Natural killer cell treated with Interleukin-12 subunit alpha and Interleukin-12 subunit beta and Interleukin-15 and Interleukin-18, amount 100 ng/mL, for 72 hours (primary cell): Measurements from ENCODE around the gene APBA1. TPM values are rescaled to one million over a fixed set of nuclear protein-coding genes. Genes with fewer than 3 reads are reported as not detected.

Experiments used
- ATAC-seq, 2 donors: fragments of 150-1000 bp; cut with Tn5 transposase in 1 of 2; sonication (Bioruptor Pico), chemical (Tn5 transposase) in 1 of 2; 2 replicates each; pipeline ENCODE4 v1.10.0; 2021
- DNase-seq: peaks from one replicate; pipeline ENCODE4 v3.0.0; 2022; ENCODE audit warnings: low spot score
- H3K27ac Mint-ChIP-seq, 2 donors: 1 replicate in 1 of 2; 2 replicates in 1 of 2; pipeline ENCODE4 v1.8.0; 2022; ENCODE audit warnings: mixed read lengths in 2 of 2, mild to moderate bottlenecking in 1 of 2, moderate library complexity in 1 of 2
- H3K27me3 Mint-ChIP-seq, 2 donors: 1 replicate in 1 of 2; 2 replicates in 1 of 2; pipeline ENCODE4 v1.8.0; 2022; ENCODE audit warnings: mixed read lengths in 2 of 2
- H3K36me3 Mint-ChIP-seq: one replicate; pipeline ENCODE4 v1.8.0; 2022; ENCODE audit warnings: mixed read lengths
- H3K4me1 Mint-ChIP-seq, 2 donors: 1 replicate in 1 of 2; 2 replicates in 1 of 2; pipeline ENCODE4 v1.8.0; 2022; ENCODE audit warnings: low read depth in 2 of 2, mixed read lengths in 2 of 2, mild to moderate bottlenecking in 1 of 2
- H3K4me3 Mint-ChIP-seq: one replicate; pipeline ENCODE4 v1.8.0; 2022; ENCODE audit warnings: mixed read lengths
- H3K9me3 Mint-ChIP-seq: 2 replicates; pipeline ENCODE4 v1.8.0; 2022; ENCODE audit warnings: mixed read lengths
- total RNA-seq, 2 donors: library from RNA; stranded (reverse); gene quantifications; one replicate each; pipeline ENCODE4 v1.2.3, GENCODE V29; 2022

APBA1 gene
- total RNA-seq, result 1 to 10 TPM in 1 of 2 donors, under 1 TPM in 1; 0.57 to 1.3 TPM

DNA sequence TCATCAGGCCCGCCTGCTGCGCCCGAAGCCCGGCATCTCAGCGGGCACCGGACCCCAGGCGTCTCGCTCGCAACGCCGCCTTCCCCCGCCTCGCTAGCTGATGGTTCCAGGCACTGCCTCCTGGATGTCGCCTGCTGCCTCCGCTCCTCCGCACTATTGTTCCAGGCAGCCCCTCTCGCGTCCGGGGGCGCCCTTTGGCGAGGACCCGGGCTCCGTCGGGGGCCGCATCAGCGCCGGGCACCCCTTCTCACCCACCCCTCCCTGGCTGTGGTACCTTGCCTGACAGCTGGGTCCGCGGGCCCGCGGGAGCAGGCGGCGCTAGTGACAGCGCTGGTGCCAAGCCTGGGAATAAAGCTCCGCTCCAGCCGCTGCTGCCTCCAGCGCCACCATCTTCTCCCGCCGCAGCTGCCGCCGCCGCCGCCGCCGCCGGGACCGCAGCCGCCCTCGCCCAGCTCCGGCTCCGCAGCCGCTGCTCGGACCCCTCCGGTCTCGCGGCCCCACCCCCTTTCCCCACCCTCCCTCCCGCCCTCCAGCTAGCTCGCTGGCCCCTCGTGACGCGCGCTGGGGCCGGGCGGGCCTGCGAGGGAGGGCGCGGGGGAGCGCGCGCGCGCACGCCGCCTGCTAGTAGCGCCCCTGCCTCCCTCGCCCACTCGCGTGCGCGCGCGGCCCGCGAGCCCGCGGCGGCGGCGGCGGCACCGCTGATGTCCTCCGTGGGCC, at the start of gene APBA1:
TSS of gene APBA1 (minus strand) at position 493 of the 717 bp plus-strand sequence.
- Mint-ChIP-seq H3K36me3 (no peaks in the 10 kb centered on the region), H3K4me3 (peak within 1 kb of the TSS; percentile 77), H3K9me3 (no peaks in the 10 kb centered on the region), H3K27me3 (peaks cover 14 to 34% of the 10 kb centered on the region in 2 donors), H3K4me1 (peaks cover 0 to 14% of the 10 kb centered on the region in 2 donors), H3K27ac (no peak within 1 kb of the TSS)
- peak; percentile 53 to 83 for ATAC-seq
- peak; percentile 68 for DNase-seq

DNA sequence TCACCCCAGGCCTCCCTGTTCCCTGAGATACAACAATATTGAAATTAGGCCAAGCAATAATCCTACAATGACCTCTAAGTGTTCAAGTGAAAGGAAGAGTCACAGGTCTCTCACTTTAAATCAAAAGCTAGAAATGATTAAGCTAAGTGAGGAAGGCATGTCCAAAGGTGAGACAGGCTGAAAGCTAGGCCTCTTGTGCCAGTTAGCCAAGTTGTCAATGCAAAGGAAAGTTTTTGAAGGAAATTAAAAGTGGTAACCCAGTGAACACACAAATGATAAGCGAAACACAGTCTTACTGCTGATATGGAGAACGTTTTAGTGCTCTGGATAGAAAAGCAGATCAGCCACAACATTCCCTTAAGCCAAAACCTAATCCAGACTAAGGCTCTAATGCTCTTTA, 47.8 kb upstream of the APBA1 start:
- Mint-ChIP-seq H3K27me3 (no peaks in the 10 kb centered on the region), H3K4me3 (no peak overlapping the region), H3K4me1 (peaks cover 0 to 8% of the 10 kb centered on the region in 2 donors), H3K27ac (no peak overlapping the region), H3K9me3 (no peaks in the 10 kb centered on the region), H3K36me3 (peaks cover 26% of the 10 kb centered on the region)
- DNase-seq (no peak), ATAC-seq (no peak)

DNA sequence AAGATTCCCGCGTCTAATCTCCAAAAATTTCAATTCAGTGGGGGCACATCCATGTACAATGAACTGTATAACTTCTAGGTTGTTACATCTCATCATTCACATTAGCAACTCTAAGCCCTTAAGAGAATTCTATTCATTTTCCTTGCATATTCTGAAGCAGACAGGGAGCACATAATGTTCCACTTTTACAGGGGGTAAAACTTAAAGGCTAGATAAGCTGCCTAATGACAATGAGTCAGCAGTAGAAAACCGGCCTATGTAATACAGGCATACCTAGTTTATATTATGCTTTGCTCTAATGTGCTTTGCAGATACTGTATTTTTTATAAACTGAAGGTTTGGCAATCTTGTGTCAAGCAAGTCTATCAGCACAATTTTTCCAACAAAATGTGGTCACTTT, 47.2 kb upstream of the APBA1 start:
- Mint-ChIP-seq H3K36me3 (peaks cover 22% of the 10 kb centered on the region), H3K4me3 (no peak overlapping the region), H3K27ac (no peak overlapping the region), H3K9me3 (no peaks in the 10 kb centered on the region), H3K27me3 (no peaks in the 10 kb centered on the region), H3K4me1 (peaks cover 0 to 8% of the 10 kb centered on the region in 2 donors)
- no peak for DNase-seq
- no peak for ATAC-seq

DNA sequence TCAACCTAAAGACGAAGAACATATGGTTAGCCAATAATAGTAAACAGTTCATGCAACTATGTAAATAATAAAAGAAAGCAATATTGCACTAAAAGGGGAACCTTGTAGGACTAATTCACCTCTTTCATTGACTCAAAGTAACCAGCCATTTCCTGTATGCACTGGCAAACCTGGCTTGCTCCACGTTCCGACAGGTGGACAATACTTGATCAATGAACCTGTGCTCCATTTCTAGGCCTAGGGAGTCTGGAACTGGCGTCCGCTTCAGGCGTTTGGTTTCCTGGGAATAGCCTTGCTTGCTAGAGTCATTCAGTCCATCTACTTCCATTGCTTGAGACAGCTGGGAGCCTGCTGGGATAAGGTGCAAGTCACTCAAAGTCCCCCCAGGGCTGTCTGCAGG, 46.0 kb upstream of the APBA1 start:
- Mint-ChIP-seq H3K27ac (no peak overlapping the region), H3K4me1 (peaks cover 0 to 8% of the 10 kb centered on the region in 2 donors), H3K27me3 (no peaks in the 10 kb centered on the region), H3K9me3 (no peaks in the 10 kb centered on the region), H3K4me3 (no peak overlapping the region), H3K36me3 (peaks cover 18% of the 10 kb centered on the region)
- no peak for DNase-seq
- ATAC-seq, result no peak

DNA sequence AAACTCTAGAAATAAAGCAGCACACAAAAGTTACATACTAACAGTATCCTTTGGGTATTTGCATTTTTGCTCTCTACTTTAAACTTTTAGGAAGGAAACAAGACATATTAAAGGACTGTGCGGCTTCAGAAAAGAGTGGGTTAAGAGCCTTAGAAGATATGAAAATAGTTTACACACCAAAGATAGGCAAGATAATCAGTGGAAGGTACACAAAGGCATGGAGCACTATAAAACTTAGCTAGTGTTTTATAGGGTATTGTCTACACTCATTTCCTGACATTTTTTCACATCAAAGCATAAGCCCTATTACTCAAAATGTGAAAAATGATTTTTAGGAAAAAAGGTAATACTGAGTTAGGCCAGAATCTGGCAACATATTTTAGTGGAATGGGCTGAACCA, 43.7 kb upstream of the APBA1 start:
- no peak overlapping the region for H3K27ac Mint-ChIP-seq
- H3K36me3 Mint-ChIP-seq, result peaks cover 9% of the 10 kb centered on the region
- no peaks in the 10 kb centered on the region for H3K9me3 Mint-ChIP-seq
- H3K4me3 Mint-ChIP-seq, result no peak overlapping the region
- DNase-seq (no peak), ATAC-seq (no peak)
- H3K27me3 Mint-ChIP-seq, result no peaks in the 10 kb centered on the region
- H3K4me1 Mint-ChIP-seq, result peaks cover 0 to 5% of the 10 kb centered on the region in 2 donors

DNA sequence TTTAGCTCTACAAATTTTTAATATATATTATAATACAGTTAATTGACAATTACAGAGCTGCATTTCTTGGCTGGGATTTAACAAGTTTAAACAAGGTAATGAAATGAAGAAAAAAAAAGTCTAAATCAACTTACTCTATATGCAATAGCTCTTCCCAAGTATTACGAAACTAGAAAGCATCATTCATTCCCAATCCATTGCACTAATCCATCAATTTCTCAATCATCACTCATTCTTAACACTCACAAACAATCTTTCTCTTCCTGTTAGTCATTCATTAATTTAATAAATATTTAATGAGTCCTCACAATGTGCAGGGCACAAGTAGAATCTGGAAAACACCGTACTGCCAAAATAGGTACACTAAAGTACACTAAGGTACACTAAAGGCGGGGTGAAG, 42.9 kb upstream of the APBA1 start:
- H3K27ac Mint-ChIP-seq, result no peak overlapping the region
- no peak overlapping the region for H3K4me3 Mint-ChIP-seq
- peaks cover 0 to 4% of the 10 kb centered on the region in 2 donors for H3K4me1 Mint-ChIP-seq
- no peaks in the 10 kb centered on the region for H3K9me3 Mint-ChIP-seq
- H3K27me3 Mint-ChIP-seq, result no peaks in the 10 kb centered on the region
- ATAC-seq (no peak), DNase-seq (no peak)
- peaks cover 7% of the 10 kb centered on the region for H3K36me3 Mint-ChIP-seq

DNA sequence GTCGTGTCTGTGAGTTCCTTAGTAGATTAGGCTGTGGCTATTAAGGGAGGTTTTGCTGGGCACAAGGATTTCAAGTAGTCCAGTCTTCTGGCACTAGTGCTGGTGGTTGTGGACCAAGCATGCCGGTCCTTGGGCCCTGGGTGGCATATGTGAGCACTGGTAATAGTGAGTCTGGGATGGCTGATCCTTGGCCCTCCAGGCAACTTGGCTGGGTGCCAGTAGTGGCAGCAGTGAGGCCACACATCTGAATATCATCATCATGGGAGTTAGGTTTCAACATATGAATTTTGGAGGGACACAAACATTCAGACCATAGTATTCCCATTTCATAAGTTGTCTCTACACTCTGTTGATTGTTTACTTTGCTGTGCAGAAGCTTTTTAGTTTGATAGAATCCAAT, 25.3 kb upstream of the APBA1 start:
- H3K4me3 Mint-ChIP-seq, result no peak overlapping the region
- H3K27ac Mint-ChIP-seq, result no peak overlapping the region
- peaks cover 10 to 21% of the 10 kb centered on the region in 2 donors for H3K27me3 Mint-ChIP-seq
- H3K4me1 Mint-ChIP-seq, result no peaks in the 10 kb centered on the region
- H3K36me3 Mint-ChIP-seq, result peaks cover 23% of the 10 kb centered on the region
- ATAC-seq (no peak), DNase-seq (no peak)
- peaks cover 21% of the 10 kb centered on the region for H3K9me3 Mint-ChIP-seq

DNA sequence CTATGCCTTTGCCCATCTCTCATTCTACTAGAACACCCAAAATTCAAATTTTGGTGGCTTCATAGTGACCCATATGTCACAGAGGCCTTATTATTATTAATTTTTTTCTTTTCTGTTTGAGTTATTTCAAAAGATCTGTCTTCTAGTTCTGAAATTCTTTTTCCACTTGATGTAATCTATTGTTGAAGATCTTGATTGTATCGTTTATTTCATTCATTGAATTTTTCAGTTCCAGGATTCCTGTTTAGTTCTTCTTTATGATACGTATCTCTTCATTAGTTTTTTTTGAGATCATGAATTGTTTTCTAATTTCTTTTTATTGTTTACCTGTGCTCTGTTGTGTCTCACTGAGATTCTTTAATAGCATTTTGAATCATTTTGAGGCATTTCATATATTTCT, 24.6 kb upstream of the APBA1 start:
- ATAC-seq, result no peak
- Mint-ChIP-seq H3K36me3 (peaks cover 23% of the 10 kb centered on the region), H3K4me3 (no peak overlapping the region), H3K27me3 (peaks cover 14 to 28% of the 10 kb centered on the region in 2 donors), H3K27ac (no peak overlapping the region), H3K9me3 (peaks cover 21% of the 10 kb centered on the region), H3K4me1 (no peaks in the 10 kb centered on the region)
- DNase-seq, result no peak

DNA sequence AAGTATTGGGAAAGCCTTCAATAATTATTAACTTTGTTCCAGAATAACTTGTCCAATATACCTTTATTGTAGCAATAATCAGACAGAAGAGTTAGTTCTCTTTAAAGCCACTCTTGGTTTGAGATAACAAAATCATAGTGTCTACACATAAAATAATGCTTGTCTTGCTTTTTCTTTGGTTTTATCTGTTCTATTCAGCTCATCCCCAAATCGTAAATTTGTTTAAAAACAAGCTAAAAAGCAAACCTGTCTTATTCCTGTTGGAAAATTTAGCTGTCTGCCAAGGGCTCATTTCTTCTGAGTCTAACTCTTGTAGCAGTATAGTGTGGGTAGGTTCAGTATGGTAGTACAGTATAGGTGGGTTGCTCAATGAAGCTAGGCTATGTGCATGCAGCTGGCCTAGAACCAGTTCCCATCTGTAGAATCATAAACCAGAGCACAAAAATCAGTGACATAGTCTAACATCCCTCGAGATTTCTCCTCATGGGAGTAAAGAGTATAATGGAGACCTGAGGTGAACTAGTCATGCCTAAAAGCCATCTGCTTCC, 17.9 kb upstream of the APBA1 start:
- Mint-ChIP-seq H3K36me3 (peaks cover 4% of the 10 kb centered on the region), H3K27ac (no peak overlapping the region), H3K27me3 (peaks cover 14 to 36% of the 10 kb centered on the region in 2 donors), H3K4me1 (no peaks in the 10 kb centered on the region), H3K4me3 (no peak overlapping the region), H3K9me3 (peaks cover 4% of the 10 kb centered on the region)
- ATAC-seq (no peak), DNase-seq (no peak)

DNA sequence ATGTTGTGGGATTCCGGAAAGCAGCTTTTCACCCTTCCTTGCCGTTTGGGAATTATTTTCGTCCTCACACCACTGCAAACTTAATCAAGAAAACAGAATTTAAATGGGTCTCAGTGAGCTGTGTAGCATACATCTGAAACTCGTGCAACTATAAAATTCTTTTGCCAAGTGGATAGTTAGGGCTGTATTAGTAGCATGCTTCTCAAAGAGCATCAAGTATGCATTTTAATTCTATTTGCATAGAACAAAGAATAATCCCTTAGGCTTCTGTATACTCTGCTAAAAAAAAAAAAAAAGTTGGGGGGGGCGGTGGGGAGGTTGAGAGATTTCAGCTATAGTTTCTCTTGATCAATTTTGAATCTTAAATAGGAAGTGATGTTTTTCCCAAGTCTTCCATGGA, 11.8 kb upstream of the APBA1 start:
- H3K27ac Mint-ChIP-seq, result no peak overlapping the region
- H3K27me3 Mint-ChIP-seq, result peaks cover 0 to 1% of the 10 kb centered on the region in 2 donors
- no peaks in the 10 kb centered on the region for H3K9me3 Mint-ChIP-seq
- no peak for DNase-seq
- ATAC-seq, result no peak
- H3K36me3 Mint-ChIP-seq, result no peaks in the 10 kb centered on the region
- H3K4me3 Mint-ChIP-seq, result no peak overlapping the region
- no peaks in the 10 kb centered on the region for H3K4me1 Mint-ChIP-seq

DNA sequence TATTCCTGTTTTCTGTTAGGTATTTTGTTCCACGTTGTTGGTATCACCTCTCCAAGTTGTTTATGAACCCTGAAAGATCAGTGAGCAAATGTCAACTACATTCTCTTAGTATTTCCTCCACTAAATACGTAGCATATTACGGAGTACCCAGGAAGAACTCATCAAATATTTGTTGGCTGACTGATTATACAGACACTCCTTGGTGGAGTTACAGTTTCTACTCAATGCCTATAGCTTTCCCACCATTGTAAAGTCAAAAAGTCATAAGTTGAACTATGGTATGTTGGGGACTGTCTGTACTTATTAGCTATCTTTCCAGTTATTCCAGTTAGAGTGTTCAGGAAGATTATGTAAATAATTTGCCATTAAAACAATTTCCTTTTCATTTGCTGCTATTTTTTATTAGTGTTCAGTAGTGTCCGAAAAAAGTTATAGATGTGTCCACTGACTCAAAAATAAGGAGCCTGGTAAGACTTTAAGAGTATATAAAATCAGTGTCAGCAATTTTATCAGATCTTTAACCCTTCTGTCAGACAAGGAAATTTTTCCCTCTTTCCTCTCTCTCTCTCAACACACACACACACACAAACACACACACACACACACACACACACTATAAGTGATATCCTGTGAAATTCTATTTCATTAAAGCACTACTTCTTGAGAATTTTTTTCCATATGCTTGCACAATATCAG, 6.8 kb upstream of the APBA1 start:
- Mint-ChIP-seq H3K36me3 (no peaks in the 10 kb centered on the region), H3K27me3 (peaks cover 6 to 22% of the 10 kb centered on the region in 2 donors), H3K9me3 (no peaks in the 10 kb centered on the region), H3K27ac (no peak overlapping the region), H3K4me3 (no peak overlapping the region), H3K4me1 (peaks cover 0 to 7% of the 10 kb centered on the region in 2 donors)
- DNase-seq, result no peak
- no peak for ATAC-seq

DNA sequence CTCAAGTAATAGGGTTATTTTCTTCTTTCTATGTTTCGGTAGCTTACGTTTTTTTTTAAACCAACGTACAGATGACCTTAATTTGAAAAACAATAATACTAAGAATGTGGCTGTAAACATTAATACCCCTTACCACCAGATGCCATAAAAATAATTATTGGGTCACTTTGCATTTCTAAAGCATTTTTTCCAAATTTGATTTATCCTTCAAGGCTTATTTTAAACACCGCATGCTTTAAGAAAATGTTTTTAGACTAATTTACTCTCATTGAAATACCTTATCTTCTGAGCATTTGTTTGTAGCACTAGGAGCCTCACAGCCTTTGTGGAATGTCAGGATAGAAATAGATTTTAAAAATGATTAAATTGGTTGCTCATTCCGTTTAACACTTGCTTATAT, 5.8 kb upstream of the APBA1 start:
- no peaks in the 10 kb centered on the region for H3K36me3 Mint-ChIP-seq
- peaks cover 6 to 23% of the 10 kb centered on the region in 2 donors for H3K27me3 Mint-ChIP-seq
- H3K4me3 Mint-ChIP-seq, result no peak overlapping the region
- no peak for DNase-seq
- H3K4me1 Mint-ChIP-seq, result peaks cover 0 to 10% of the 10 kb centered on the region in 2 donors
- no peaks in the 10 kb centered on the region for H3K9me3 Mint-ChIP-seq
- no peak for ATAC-seq
- no peak overlapping the region for H3K27ac Mint-ChIP-seq

DNA sequence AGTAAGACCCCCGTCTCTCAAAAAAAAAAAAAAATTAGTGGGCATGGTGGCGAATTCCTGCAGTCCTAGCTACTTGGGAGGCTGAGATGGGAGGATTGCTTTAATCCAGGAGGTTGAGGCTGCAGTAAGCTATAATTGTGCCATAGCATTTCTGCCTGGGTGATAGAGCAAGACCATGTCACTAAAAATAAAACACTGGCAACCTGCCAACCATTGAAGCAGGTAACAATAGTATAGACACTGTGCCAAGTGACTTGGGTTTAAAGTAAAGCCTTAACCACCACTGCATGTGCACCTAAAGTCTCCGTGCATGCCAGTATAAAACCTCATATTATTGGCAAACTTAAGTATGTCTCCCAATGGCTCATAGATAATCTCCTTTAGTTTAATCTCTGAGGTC, 3.4 kb upstream of the APBA1 start:
- H3K27ac Mint-ChIP-seq, result no peak overlapping the region
- peaks cover 0 to 14% of the 10 kb centered on the region in 2 donors for H3K4me1 Mint-ChIP-seq
- ATAC-seq (no peak), DNase-seq (no peak)
- H3K9me3 Mint-ChIP-seq, result no peaks in the 10 kb centered on the region
- no peaks in the 10 kb centered on the region for H3K36me3 Mint-ChIP-seq
- peaks cover 14 to 34% of the 10 kb centered on the region in 2 donors for H3K27me3 Mint-ChIP-seq
- no peak overlapping the region for H3K4me3 Mint-ChIP-seq

DNA sequence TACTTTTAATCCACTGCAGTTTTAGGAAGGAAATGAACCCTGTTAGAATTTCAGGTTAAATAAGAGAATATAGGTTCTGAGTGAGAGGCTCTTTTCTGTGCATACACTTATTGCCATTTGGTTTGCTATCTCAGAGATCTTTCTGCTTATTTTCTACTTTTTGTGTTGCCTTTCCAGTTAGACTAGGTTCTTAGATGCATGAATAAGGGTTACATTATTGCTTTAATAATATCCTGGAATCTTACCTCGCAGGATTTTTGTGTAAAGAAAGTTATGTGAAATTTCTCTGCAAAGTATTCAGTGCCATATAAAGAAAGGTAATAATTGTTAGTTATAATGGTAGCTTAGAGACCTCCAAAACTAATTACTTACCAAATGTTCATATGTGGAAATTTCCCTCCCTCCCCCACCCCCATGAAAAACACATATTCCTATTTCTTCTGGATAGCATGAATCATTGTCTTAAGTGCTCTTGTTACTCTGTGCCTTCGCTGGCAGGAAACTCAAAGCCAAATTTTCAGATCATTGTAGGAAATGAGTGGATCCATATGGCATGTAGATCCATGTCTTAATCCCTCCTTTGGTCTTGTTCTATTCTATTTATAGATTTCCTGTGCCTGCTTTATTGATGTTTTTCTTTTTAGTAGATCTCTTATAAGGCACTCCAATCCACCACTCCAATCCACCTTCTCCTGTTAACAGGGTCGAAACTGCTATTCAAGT, 2.7 kb upstream of the APBA1 start:
- Mint-ChIP-seq H3K27me3 (peaks cover 17 to 41% of the 10 kb centered on the region in 2 donors), H3K9me3 (no peaks in the 10 kb centered on the region), H3K4me3 (no peak overlapping the region), H3K36me3 (no peaks in the 10 kb centered on the region), H3K4me1 (peaks cover 0 to 14% of the 10 kb centered on the region in 2 donors), H3K27ac (no peak overlapping the region)
- ATAC-seq, result no peak
- no peak for DNase-seq
